Activated T-helper 2 cell treated with anti-CD3 and anti-CD28 coated beads, Interferon-gamma antibody, Interleukin-2, Interleukin-4, amounts not matched to agents 10 μg/mL and 5 μg/mL and 100 μg/mL, durations not matched to agents 14 hours and 24 hours and 36 hours (primary cell): Measurements from ENCODE around the gene NFATC2. TPM values are rescaled to one million over a fixed set of nuclear protein-coding genes. Genes with fewer than 3 reads are reported as not detected.
A peak's percentile ranks its signal among the peaks of the same experiment; 100 is the strongest.

Source experiments
- DNase-seq: peaks from one replicate; pipeline ENCODE4 v3.0.0; 2021; ENCODE audit warnings: low spot score
- H3K27ac Mint-ChIP-seq: one replicate; pipeline ENCODE4 v1.8.0; 2021; ENCODE audit warnings: mixed read lengths
- H3K27me3 Mint-ChIP-seq: one replicate; pipeline ENCODE4 v1.8.0; 2021; ENCODE audit warnings: low read depth, mixed read lengths
- H3K36me3 Mint-ChIP-seq: one replicate; pipeline ENCODE4 v1.8.0; 2021; ENCODE audit warnings: low read depth, mixed read lengths
- H3K4me1 Mint-ChIP-seq: one replicate; pipeline ENCODE4 v1.8.0; 2021; ENCODE audit warnings: low read depth, mixed read lengths
- H3K4me3 Mint-ChIP-seq: one replicate; pipeline ENCODE4 v1.8.0; 2021; ENCODE audit warnings: low read depth, mild to moderate bottlenecking, moderate library complexity, mixed read lengths
- H3K9me3 Mint-ChIP-seq: one replicate; pipeline ENCODE4 v1.8.0; 2021; ENCODE audit warnings: mixed read lengths
- intact Hi-C: fragments of 100-400 bp; cut with micrococcal nuclease; formaldehyde crosslinking; loops from one replicate; pipeline ENCODE4 v1.15.1; 2023
- total RNA-seq: library from RNA; stranded (reverse); gene quantifications from 2 replicates; pipeline ENCODE4 v1.2.3, GENCODE V29; 2022

The NFATC2 gene
- total RNA-seq, 1 donor from 2014 or later = 67.1 TPM

DNA sequence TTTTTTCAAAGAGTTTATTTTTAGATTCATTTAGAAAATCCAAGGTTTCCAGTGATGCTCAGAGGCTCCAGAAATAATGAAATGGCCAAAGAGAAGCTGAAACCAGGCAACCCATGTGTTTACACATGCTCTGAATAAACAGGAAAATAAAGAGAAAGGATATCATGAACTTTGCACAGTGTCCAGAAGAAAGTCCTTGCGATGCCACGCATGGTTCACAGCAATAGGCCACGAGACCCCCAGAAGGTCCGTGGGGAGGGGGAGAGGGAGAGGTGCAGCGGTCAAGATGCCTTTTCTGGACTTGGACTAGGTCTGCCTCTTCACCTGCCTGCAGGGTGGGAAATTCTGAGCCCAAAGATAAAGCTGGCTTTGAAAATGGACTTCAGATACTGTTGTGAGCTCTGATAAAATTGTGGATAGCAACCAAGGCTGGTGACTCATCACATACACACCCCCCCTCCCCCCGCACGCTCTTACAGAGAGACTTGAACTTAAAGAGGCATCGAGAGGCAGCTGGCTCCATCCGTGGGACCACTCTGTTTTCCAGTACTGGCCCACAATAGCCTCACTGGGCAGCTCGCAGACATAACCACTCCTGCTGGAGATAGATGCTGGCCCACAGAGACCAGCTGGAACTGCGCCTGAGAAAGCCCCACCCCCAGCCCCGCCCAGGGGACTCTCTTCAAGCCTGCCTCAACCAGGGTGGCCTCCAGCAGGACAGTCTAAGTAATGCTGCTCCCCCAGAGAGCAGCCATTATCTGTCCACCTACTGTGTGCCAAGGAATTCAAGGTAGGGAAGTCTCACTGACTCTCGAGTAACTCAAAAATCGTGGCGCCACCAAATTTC lies 21.2 kb upstream of the NFATC2 start:
- intact Hi-C loops = no loop called here
- peaks cover 10% of the 10 kb centered on the region for H3K4me1 Mint-ChIP-seq
- peaks cover 5% of the 10 kb centered on the region for H3K9me3 Mint-ChIP-seq
- H3K27me3 Mint-ChIP-seq = peaks cover 63% of the 10 kb centered on the region
- DNase-seq = no peak
- H3K36me3 Mint-ChIP-seq = no peaks in the 10 kb centered on the region
- H3K4me3 Mint-ChIP-seq = no peak overlapping the region
- no peak overlapping the region for H3K27ac Mint-ChIP-seq

DNA sequence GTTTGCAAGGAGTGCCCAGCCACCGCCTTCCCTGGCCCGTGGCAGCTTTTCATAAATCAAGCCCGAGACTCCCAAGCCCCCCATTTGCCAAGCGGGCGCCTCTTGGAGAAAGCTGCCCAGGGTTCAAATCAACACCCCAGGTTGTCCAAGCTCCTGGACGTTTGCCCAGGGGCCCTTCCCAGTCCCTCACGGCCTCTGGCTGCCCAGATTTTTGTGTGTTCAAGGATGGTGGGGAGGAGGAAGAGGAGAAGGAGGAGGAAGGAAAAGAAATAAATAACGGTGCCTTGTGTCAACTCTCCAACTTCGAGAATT lies 20.6 kb upstream of the NFATC2 start:
- Mint-ChIP-seq H3K9me3 (no peaks in the 10 kb centered on the region), H3K36me3 (no peaks in the 10 kb centered on the region), H3K27ac (no peak overlapping the region), H3K4me3 (no peak overlapping the region), H3K4me1 (peaks cover 10% of the 10 kb centered on the region), H3K27me3 (peaks cover 58% of the 10 kb centered on the region)
- no peak for DNase-seq
- intact Hi-C loops = no loop called here

GRCh38 chr20:51562332-51563173 lies 20.0 kb upstream of the NFATC2 start:
- Mint-ChIP-seq H3K9me3 (no peaks in the 10 kb centered on the region), H3K27me3 (peaks cover 56% of the 10 kb centered on the region), H3K4me3 (peak overlapping the region; percentile 21), H3K27ac (no peak overlapping the region), H3K4me1 (peaks cover 10% of the 10 kb centered on the region), H3K36me3 (no peaks in the 10 kb centered on the region)
- no peak for DNase-seq
- intact Hi-C loops = no loop called here

DNA sequence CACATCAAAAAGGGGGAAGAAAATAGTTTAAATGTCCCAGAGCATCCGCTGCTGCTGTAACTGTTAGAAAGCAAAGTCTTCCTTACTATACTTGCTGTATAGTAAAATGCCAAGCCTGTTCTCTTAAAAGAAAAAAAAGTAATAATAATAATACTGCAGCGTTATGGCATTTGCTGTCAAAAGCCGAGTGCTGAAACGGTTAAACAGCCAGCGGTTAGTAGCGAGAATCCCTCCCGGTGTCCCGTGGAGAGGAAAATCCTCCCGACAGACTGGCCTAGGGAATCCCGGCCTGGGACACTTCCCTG lies 19.5 kb upstream of the NFATC2 start:
- H3K4me3 Mint-ChIP-seq = peak overlapping the region; percentile 21
- no peaks in the 10 kb centered on the region for H3K36me3 Mint-ChIP-seq
- intact Hi-C loops = no loop called here
- peaks cover 60% of the 10 kb centered on the region for H3K27me3 Mint-ChIP-seq
- H3K9me3 Mint-ChIP-seq = no peaks in the 10 kb centered on the region
- H3K27ac Mint-ChIP-seq = no peak overlapping the region
- no peak for DNase-seq
- peaks cover 10% of the 10 kb centered on the region for H3K4me1 Mint-ChIP-seq

GRCh38 chr20:51560550-51561307 lies 18.2 kb upstream of the NFATC2 start:
- DNase-seq = no peak
- Mint-ChIP-seq H3K36me3 (no peaks in the 10 kb centered on the region), H3K4me1 (peaks cover 10% of the 10 kb centered on the region), H3K9me3 (no peaks in the 10 kb centered on the region), H3K4me3 (no peak overlapping the region), H3K27ac (no peak overlapping the region), H3K27me3 (peaks cover 59% of the 10 kb centered on the region)
- intact Hi-C loops = no loop called here

DNA sequence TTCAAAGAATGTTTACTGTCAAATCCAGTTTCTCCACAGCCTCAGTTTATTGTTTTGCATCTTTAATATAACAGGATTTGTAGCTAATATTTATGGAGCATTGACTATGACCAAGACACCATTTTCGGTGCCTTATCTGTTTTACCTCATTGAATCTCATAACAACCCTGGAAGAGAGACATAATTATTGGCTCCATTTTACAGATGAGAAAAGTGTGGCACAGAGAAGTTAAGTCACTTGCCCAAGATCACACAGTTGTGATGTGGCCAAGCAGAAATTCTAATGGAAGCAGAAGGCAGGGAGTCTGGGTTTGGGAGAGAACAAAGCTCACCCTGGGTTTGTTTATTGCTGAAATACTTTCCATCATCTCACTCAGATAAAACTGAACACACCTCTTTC lies 17.5 kb upstream of the NFATC2 start:
- no peak for DNase-seq
- intact Hi-C loops = no loop called here
- Mint-ChIP-seq H3K27me3 (peaks cover 56% of the 10 kb centered on the region), H3K27ac (no peak overlapping the region), H3K4me1 (peaks cover 10% of the 10 kb centered on the region), H3K4me3 (no peak overlapping the region), H3K9me3 (no peaks in the 10 kb centered on the region), H3K36me3 (no peaks in the 10 kb centered on the region)

GRCh38 chr20:51554538-51555165 lies 12.1 kb upstream of the NFATC2 start:
- Mint-ChIP-seq H3K36me3 (no peaks in the 10 kb centered on the region), H3K4me1 (peaks cover 2% of the 10 kb centered on the region), H3K27me3 (peaks cover 21% of the 10 kb centered on the region), H3K4me3 (no peak overlapping the region), H3K27ac (no peak overlapping the region), H3K9me3 (no peaks in the 10 kb centered on the region)
- intact Hi-C loops = no loop called here
- no peak for DNase-seq

GRCh38 chr20:51553897-51554486 lies 11.5 kb upstream of the NFATC2 start:
- Mint-ChIP-seq H3K4me1 (peaks cover 2% of the 10 kb centered on the region), H3K9me3 (no peaks in the 10 kb centered on the region), H3K36me3 (no peaks in the 10 kb centered on the region), H3K27me3 (peaks cover 15% of the 10 kb centered on the region), H3K27ac (no peak overlapping the region), H3K4me3 (no peak overlapping the region)
- no peak for DNase-seq
- intact Hi-C loops = no loop called here

DNA sequence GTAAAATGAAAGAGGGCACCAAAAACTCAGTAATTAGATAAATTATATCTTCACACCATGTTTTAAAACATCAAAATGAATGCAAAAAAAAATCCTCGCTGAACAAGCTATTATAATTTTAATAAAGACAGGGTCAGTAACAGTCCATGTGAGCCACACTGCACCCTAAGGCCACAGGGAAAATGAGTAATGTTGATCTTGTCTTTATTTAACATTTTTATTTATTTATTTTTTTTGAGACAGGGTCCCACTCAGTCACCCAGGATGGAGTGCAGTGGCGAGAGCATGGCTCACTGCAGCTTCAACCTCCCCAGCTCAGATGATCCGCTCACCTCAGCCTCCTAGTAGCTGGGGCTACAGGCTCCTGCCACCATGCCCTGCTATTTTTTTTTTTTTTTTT lies 8.7 kb upstream of the NFATC2 start:
- no peak overlapping the region for H3K4me3 Mint-ChIP-seq
- no peaks in the 10 kb centered on the region for H3K36me3 Mint-ChIP-seq
- H3K4me1 Mint-ChIP-seq = peaks cover 2% of the 10 kb centered on the region
- no peak overlapping the region for H3K27ac Mint-ChIP-seq
- no peak for DNase-seq
- no peaks in the 10 kb centered on the region for H3K9me3 Mint-ChIP-seq
- peaks cover 34% of the 10 kb centered on the region for H3K27me3 Mint-ChIP-seq
- intact Hi-C loops = no loop called here

GRCh38 chr20:51549474-51549873 lies 7.0 kb upstream of the NFATC2 start:
- Mint-ChIP-seq H3K4me3 (no peak overlapping the region), H3K27ac (no peak overlapping the region), H3K27me3 (peaks cover 43% of the 10 kb centered on the region), H3K4me1 (peaks cover under 1% of the 10 kb centered on the region), H3K36me3 (no peaks in the 10 kb centered on the region), H3K9me3 (no peaks in the 10 kb centered on the region)
- intact Hi-C loops = no loop called here
- DNase-seq = no peak

GRCh38 chr20:51547951-51548350 lies 5.4 kb upstream of the NFATC2 start:
- Mint-ChIP-seq H3K36me3 (no peaks in the 10 kb centered on the region), H3K9me3 (no peaks in the 10 kb centered on the region), H3K4me1 (peaks cover 4% of the 10 kb centered on the region), H3K27ac (no peak overlapping the region), H3K27me3 (peaks cover 39% of the 10 kb centered on the region), H3K4me3 (no peak overlapping the region)
- no peak for DNase-seq
- intact Hi-C loops = no loop called here

DNA sequence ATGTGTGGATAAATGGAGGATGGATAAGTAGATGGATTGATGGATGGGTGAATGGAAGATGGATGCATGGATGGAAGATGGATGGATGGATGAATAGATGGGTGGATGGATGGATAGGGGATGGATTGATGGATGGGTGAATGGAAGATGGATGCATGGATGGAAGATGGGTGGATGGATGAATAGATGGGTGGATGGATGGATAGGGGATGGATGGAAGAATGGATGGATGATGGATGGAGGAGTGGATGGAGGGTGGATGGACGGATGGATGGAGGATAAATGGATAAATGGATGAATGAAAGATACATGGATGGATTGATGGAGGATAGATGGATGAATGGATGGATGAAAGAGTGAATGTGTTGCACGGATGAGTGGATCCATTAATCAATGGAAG lies 3.0 kb upstream of the NFATC2 start:
- Mint-ChIP-seq H3K27me3 (peaks cover 39% of the 10 kb centered on the region), H3K4me1 (peaks cover 11% of the 10 kb centered on the region), H3K9me3 (no peaks in the 10 kb centered on the region), H3K4me3 (no peak overlapping the region), H3K36me3 (peaks cover 6% of the 10 kb centered on the region), H3K27ac (no peak overlapping the region)
- DNase-seq = no peak
- intact Hi-C loops = no loop called here
